Choroid plexus epithelial cell (primary cell): Measurements from ENCODE around the gene ENG.

ENCODE experiments used
- DNase-seq: peaks from one replicate; pipeline ENCODE4 v3.0.0-alpha.2; 2010; ENCODE audit warnings: low read depth
- H3K4me3 ChIP-seq: 2 replicates; pipeline ENCODE4 v1.5.1; 2011; ENCODE audit warnings: low read depth, mild to moderate bottlenecking, control low read depth, low read length, moderate library complexity
- CTCF ChIP-seq: conservative IDR thresholded peaks from 2 replicates; pipeline ENCODE4 v1.5.1; 2011; ENCODE audit warnings: low read depth, mild to moderate bottlenecking, control low read depth, inconsistent platforms, low read length, moderate library complexity

The ENG gene

GRCh38 chr9:127789179-127789578, 65.3 kb downstream of the ENG start:
- no peak for TF ChIP-seq CTCF
- no peak overlapping the region for H3K4me3 ChIP-seq
- no peak for DNase-seq

- DNase-seq, result no peak
- no peak overlapping the region for H3K4me3 ChIP-seq
- TF ChIP-seq CTCF, result no peak
These were observed 66.0 kb downstream of the ENG start for GRCh38 chr9:127788337-127789011.

- H3K4me3 ChIP-seq, result peak overlapping the region; percentile 74
- peak; percentile 69 for TF ChIP-seq CTCF
- peak; percentile 53 for DNase-seq
These were observed 67.7 kb downstream of the ENG start for GRCh38 chr9:127786773-127787104.

- no peak for TF ChIP-seq CTCF
- peak; percentile 92 for DNase-seq
- H3K4me3 ChIP-seq, result peak within 1 kb of the TSS; percentile 74
These were observed 68.3 kb downstream of the ENG start, which contains the start of gene CDK9 for GRCh38 chr9:127785933-127786772. Gene CDK9 (plus strand): TSS chr9:127786034. CDS start chr9:127786149, 115 bp downstream.

GRCh38 chr9:127785023-127785932, 69.2 kb downstream of the ENG start:
- TF ChIP-seq CTCF, result peak; percentile 71
- DNase-seq, result peak; percentile 81

GRCh38 chr9:127783111-127784008, 71.1 kb downstream of the ENG start:
- no peak for DNase-seq
- no peak overlapping the region for H3K4me3 ChIP-seq
- no peak for TF ChIP-seq CTCF

More at GRCh38 chr9:127785023-127785932, 69.2 kb downstream of the ENG start:
- H3K4me3 ChIP-seq, result peak overlapping the region; percentile 74
